Right atrium auricular region (tissue), 2 donors: Measurements from ENCODE around the gene SSBP2. TPM values are rescaled to one million over a fixed set of nuclear protein-coding genes. Genes with fewer than 3 reads are reported as not detected.

Experiments
- DNase-seq: peaks from one replicate; pipeline ENCODE4 v3.0.0-alpha.2; 2019; ENCODE audit warnings: low spot score
- H3K27ac ChIP-seq, 2 donors: fragments of 200-600 bp; sonication (generic); 1 replicate in 1 of 2; 2 replicates in 1 of 2; pipeline ENCODE4 v1.5.1; 2016 to 2019
- H3K27me3 ChIP-seq, 2 donors: fragments of 200-600 bp; sonication (generic); one replicate each; pipeline versions ENCODE4 v1.5.1 to v1.6.0; 2017 to 2019
- H3K36me3 ChIP-seq: fragments of 200-600 bp; sonication (generic); one replicate; pipeline ENCODE4 v1.5.1; 2016
- H3K4me1 ChIP-seq, 2 donors: fragments of 200-600 bp; sonication (generic); one replicate each; pipeline versions ENCODE4 v1.5.1 to v1.6.0; 2017 to 2019
- H3K4me3 ChIP-seq, 2 donors: fragments of 200-600 bp; sonication (generic); 1 replicate in 1 of 2; 2 replicates in 1 of 2; pipeline ENCODE4 v1.5.1; 2017 to 2019; ENCODE audit warnings: mild to moderate bottlenecking in 1 of 2, moderate library complexity in 1 of 2
- H3K9me3 ChIP-seq, 2 donors: fragments of 200-600 bp; sonication (generic); one replicate each; pipeline ENCODE4 v1.5.1; 2019
- CTCF ChIP-seq, 2 donors: fragments of 200-600 bp; sonication (generic); IDR thresholded peaks; one replicate each; pipeline ENCODE4 v1.5.1; 2019; ENCODE audit warnings: antibody characterized with exemption in 2 of 2
- total RNA-seq, 2 donors: library from RNA; depleted of rRNA; stranded (reverse); fragments of >200 nt; gene quantifications; one replicate each; pipeline ENCODE4 v1.1.0, GENCODE V29; 2016

Gene SSBP2
- total RNA-seq, 2 donors from 2014 or later = 29.3 to 55.1 TPM

- no peaks in the 10 kb centered on the region for H3K9me3 ChIP-seq
- DNase-seq = no peak
- no peaks in the 10 kb centered on the region for H3K27me3 ChIP-seq
- H3K4me1 ChIP-seq = no peaks in the 10 kb centered on the region
- TF ChIP-seq CTCF (IDR thresholded peaks at IDR 0.05) = no peak
- no peak overlapping the region for H3K4me3 ChIP-seq
- no peaks in the 10 kb centered on the region for H3K36me3 ChIP-seq
- H3K27ac ChIP-seq = no peak overlapping the region
Observed at GRCh38 chr5:81740758-81741157, 10.1 kb downstream of the SSBP2 start.

- DNase-seq = no peak
- H3K4me3 ChIP-seq = no peak overlapping the region
- no peak overlapping the region for H3K27ac ChIP-seq
- no peak for TF ChIP-seq CTCF (IDR thresholded peaks at IDR 0.05)
- H3K9me3 ChIP-seq = no peaks in the 10 kb centered on the region
- no peaks in the 10 kb centered on the region for H3K36me3 ChIP-seq
- H3K4me1 ChIP-seq = no peaks in the 10 kb centered on the region
- H3K27me3 ChIP-seq = no peaks in the 10 kb centered on the region
Observed at GRCh38 chr5:81739291-81739690, 11.6 kb downstream of the SSBP2 start.

GRCh38 chr5:81729276-81729675, 21.6 kb downstream of the SSBP2 start:
- peaks cover 0 to 11% of the 10 kb centered on the region in 2 donors for H3K4me1 ChIP-seq
- H3K4me3 ChIP-seq = no peak overlapping the region
- no peak overlapping the region for H3K27ac ChIP-seq
- DNase-seq = no peak
- no peaks in the 10 kb centered on the region for H3K27me3 ChIP-seq
- no peak for TF ChIP-seq CTCF (IDR thresholded peaks at IDR 0.05)
- no peaks in the 10 kb centered on the region for H3K36me3 ChIP-seq
- H3K9me3 ChIP-seq = no peaks in the 10 kb centered on the region

GRCh38 chr5:81728301-81728700, 22.6 kb downstream of the SSBP2 start:
- no peak for DNase-seq
- Histone ChIP-seq H3K9me3 (no peaks in the 10 kb centered on the region), H3K4me1 (peaks cover 0 to 17% of the 10 kb centered on the region in 2 donors), H3K4me3 (no peak overlapping the region), H3K36me3 (no peaks in the 10 kb centered on the region), H3K27ac (no peak overlapping the region), H3K27me3 (no peaks in the 10 kb centered on the region)
- TF ChIP-seq CTCF (IDR thresholded peaks at IDR 0.05) = no peak

- H3K4me1 ChIP-seq = peaks cover 0 to 27% of the 10 kb centered on the region in 2 donors
Observed at GRCh38 chr5:81726297-81726696, 24.6 kb downstream of the SSBP2 start.

More at GRCh38 chr5:81726297-81726696, 24.6 kb downstream of the SSBP2 start:
- Histone ChIP-seq H3K36me3 (no peaks in the 10 kb centered on the region), H3K27me3 (no peaks in the 10 kb centered on the region), H3K27ac (no peak overlapping the region), H3K4me3 (no peak overlapping the region), H3K9me3 (no peaks in the 10 kb centered on the region)
- DNase-seq = no peak
- no peak for TF ChIP-seq CTCF (IDR thresholded peaks at IDR 0.05)
